Activated B cell treated with CpG ODN at 0.5 μM for 24 hours (primary cell): ENCODE results near the gene PCBP2. TPM values are rescaled to one million over a fixed set of nuclear protein-coding genes. Genes with fewer than 3 reads are reported as not detected.
"Not testable (repeated sequence)": the region's sequence is repeated elsewhere in the genome, so short reads cannot be mapped to it uniquely, and the experiment has no call there.

Experiments used
- ATAC-seq: fragments of 200-7000 bp; cut with Tn5 transposase; one replicate; pipeline ENCODE4 v1.10.0; 2021; ENCODE audit warnings: low read depth, mild to moderate bottlenecking, moderate library complexity
- CTCF ChIA-PET: fragments of 350-600 bp; sonication (Branson Sonifier 250); formaldehyde crosslinking; loops from one replicate; lab custom pipeline; 2021; ENCODE audit warnings: antibody characterized with exemption; lab: Charles Lee
- POLR2A ChIA-PET: fragments of 350-600 bp; sonication (Branson Sonifier 250); formaldehyde crosslinking; loops from one replicate; lab custom pipeline; 2021; ENCODE audit warnings: antibody characterized with exemption; lab: Charles Lee
- DNase-seq: peaks from one replicate; pipeline ENCODE4 v3.0.0; 2022
- H3K27ac Mint-ChIP-seq: one replicate; pipeline ENCODE4 v1.8.0; 2020; ENCODE audit warnings: mixed read lengths
- H3K27me3 Mint-ChIP-seq: one replicate; pipeline ENCODE4 v1.8.0; 2021; ENCODE audit warnings: mixed read lengths
- H3K36me3 Mint-ChIP-seq: one replicate; pipeline ENCODE4 v1.8.0; 2021; ENCODE audit warnings: low read depth, mixed read lengths
- H3K4me1 Mint-ChIP-seq: one replicate; pipeline ENCODE4 v1.8.0; 2021; ENCODE audit warnings: mixed read lengths
- H3K4me3 Mint-ChIP-seq: one replicate; pipeline ENCODE4 v1.8.0; 2020; ENCODE audit warnings: mild to moderate bottlenecking, mixed read lengths
- H3K9me3 Mint-ChIP-seq: one replicate; pipeline ENCODE4 v1.8.0; 2020; ENCODE audit warnings: mixed read lengths
- CTCF ChIP-seq: fragments of 200-600 bp; IDR thresholded peaks from one replicate; pipeline ENCODE4 v1.8.0; 2022; ENCODE audit warnings: antibody characterized with exemption, mild to moderate bottlenecking
- intact Hi-C: fragments of 100-400 bp; cut with micrococcal nuclease; formaldehyde crosslinking; loops from one replicate; pipeline ENCODE4 v1.15.1; 2024
- total RNA-seq: library from RNA; stranded (reverse); gene quantifications from 2 replicates; pipeline ENCODE4 v1.2.3, GENCODE V29; 2022

The PCBP2 gene
- total RNA-seq, 1 donor from 2014 or later, result 853 TPM

GRCh38 chr12:53428741-53429140 is 23.2 kb upstream of the PCBP2 start:
- DNase-seq, result no peak
- ChIA-PET CTCF (interaction anchor here (1.6 kb wide), 1 partner anchor 76 kb away, joined by 14 read pairs; no protein-coding TSS in a partner anchor), POLR2A (interaction anchor here (0.5 kb wide), 1 partner anchor 13 kb away, joined by 3 read pairs; the partner anchor contains the start of gene PRR13)
- no peaks in the 10 kb centered on the region for H3K36me3 Mint-ChIP-seq
- no peaks in the 10 kb centered on the region for H3K27me3 Mint-ChIP-seq
- H3K4me1 Mint-ChIP-seq, result no peaks in the 10 kb centered on the region
- TF ChIP-seq CTCF, result no peak
- no peak overlapping the region for H3K27ac Mint-ChIP-seq
- no peak for ATAC-seq
- H3K9me3 Mint-ChIP-seq, result no peaks in the 10 kb centered on the region
- no peak overlapping the region for H3K4me3 Mint-ChIP-seq
- intact Hi-C loops, result no loop called here

GRCh38 chr12:53430116-53430515 is 21.8 kb upstream of the PCBP2 start:
- no peaks in the 10 kb centered on the region for H3K27me3 Mint-ChIP-seq
- H3K4me1 Mint-ChIP-seq, result no peaks in the 10 kb centered on the region
- H3K36me3 Mint-ChIP-seq, result no peaks in the 10 kb centered on the region
- no peak for ATAC-seq
- no peak overlapping the region for H3K4me3 Mint-ChIP-seq
- no peak for TF ChIP-seq CTCF
- no peaks in the 10 kb centered on the region for H3K9me3 Mint-ChIP-seq
- DNase-seq, result no peak
- ChIA-PET POLR2A (no interaction called here), CTCF (interaction anchor here (1.4 kb wide), 1 partner anchor 78 kb away, joined by 3 read pairs; no protein-coding TSS in a partner anchor)
- intact Hi-C loops, result no loop called here
- H3K27ac Mint-ChIP-seq, result no peak overlapping the region

GRCh38 chr12:53431187-53431586 is 20.7 kb upstream of the PCBP2 start:
- Mint-ChIP-seq H3K4me3 (no peak overlapping the region), H3K36me3 (no peaks in the 10 kb centered on the region), H3K4me1 (no peaks in the 10 kb centered on the region), H3K27me3 (no peaks in the 10 kb centered on the region), H3K9me3 (no peaks in the 10 kb centered on the region), H3K27ac (no peak overlapping the region)
- intact Hi-C loops, result no loop called here
- CTCF ChIA-PET, result interaction anchor here (1.4 kb wide), 1 partner anchor 79 kb away, joined by 3 read pairs; no protein-coding TSS in a partner anchor
- no peak for DNase-seq
- POLR2A ChIA-PET, result no interaction called here
- TF ChIP-seq CTCF, result no peak
- ATAC-seq, result no peak

GRCh38 chr12:53435326-53435725 is 16.6 kb upstream of the PCBP2 start:
- H3K36me3 Mint-ChIP-seq, H3K4me3 Mint-ChIP-seq, H3K27ac Mint-ChIP-seq, H3K27me3 Mint-ChIP-seq, intact Hi-C loops, H3K4me1 Mint-ChIP-seq, DNase-seq, ATAC-seq, H3K9me3 Mint-ChIP-seq: not testable (repeated sequence)
- ChIA-PET CTCF (interaction anchor here (0.7 kb wide), 1 partner anchor 27 kb away, joined by 4 read pairs; no protein-coding TSS in a partner anchor), POLR2A (interaction anchor here (0.6 kb wide), 1 partner anchor 236 kb away, joined by 3 read pairs; no protein-coding TSS in a partner anchor)

GRCh38 chr12:53439582-53439981 is 12.3 kb upstream of the PCBP2 start:
- DNase-seq, H3K4me3 Mint-ChIP-seq, H3K27me3 Mint-ChIP-seq, ATAC-seq, CTCF ChIA-PET, H3K27ac Mint-ChIP-seq, intact Hi-C loops, H3K9me3 Mint-ChIP-seq: not testable (repeated sequence)
- Mint-ChIP-seq H3K4me1 (peaks cover 29% of the 10 kb centered on the region), H3K36me3 (peaks cover 26% of the 10 kb centered on the region)
- POLR2A ChIA-PET, result interaction anchor here (0.8 to 2.5 kb wide), 3 partner anchors 11 to 61 kb away, joined by 3 to 12 read pairs (median 5); partner anchors contain the start of gene TARBP2

- Mint-ChIP-seq H3K9me3 (no peaks in the 10 kb centered on the region), H3K36me3 (peaks cover 43% of the 10 kb centered on the region), H3K4me3 (peak within 1 kb of the TSS; percentile 93), H3K27me3 (no peaks in the 10 kb centered on the region), H3K4me1 (peaks cover 40% of the 10 kb centered on the region), H3K27ac (peak within 1 kb of the TSS; percentile 93)
- ChIA-PET CTCF (interaction anchor here (1.0 to 1.2 kb wide), 3 partner anchors 89 to 116 kb away, joined by 3 to 4 read pairs (median 3); no protein-coding TSS in a partner anchor), POLR2A (interaction anchor here (0.6 to 2.5 kb wide), 17 partner anchors 9 to 312 kb away, joined by 3 to 14 read pairs (median 4); partner anchors contain the start of genes AAAS, PCBP2, PFDN5 and SP1)
- TF ChIP-seq CTCF, result no peak
- ATAC-seq, result peak; percentile 98
- DNase-seq, result peak; percentile 88
- intact Hi-C loops, result loop anchor here (1.0 kb wide), 9 partner anchors 10 to 286 kb away; partner anchors contain the start of genes AAAS and CALCOCO1
These were observed 10.7 kb upstream of the PCBP2 start, which contains the start of gene PRR13 for GRCh38 chr12:53441040-53441833. TSS of gene PRR13 (plus strand) at chr12:53441734. CDS start at chr12:53442715, 981 bp downstream.
